SK-N-SH (cell line): ENCODE data around the gene TNK2. TPM values are rescaled to one million over a fixed set of nuclear protein-coding genes. Genes with fewer than 3 reads are reported as not detected.

Experiments
- CTCF ChIA-PET: fragments of 300-600, 350-600 bp; formaldehyde crosslinking; extraction: SDS; loops from one replicate; lab custom pipeline; 2021; lab: Yijun Ruan, JAX
- POLR2A ChIA-PET: fragments of 350-600 bp; sonication (Branson Sonifier 250); formaldehyde crosslinking; extraction: SDS; loops from one replicate; lab custom pipeline; 2020; ENCODE audit warnings: antibody characterized with exemption, inconsistent platforms; lab: Yijun Ruan, JAX
- DNase-seq: peaks from one replicate; pipeline ENCODE4 v3.0.0; 2012
- H2AFZ ChIP-seq: fragments of 200-600 bp; sonication (generic); 2 replicates; pipeline ENCODE4 v1.8.1; 2016; ENCODE audit warnings: antibody characterized with exemption, mild to moderate bottlenecking, low read depth
- H3F3A ChIP-seq: fragments of 200-600 bp; sonication (generic); replicated peaks from 2 replicates; pipeline ENCODE3; 2016; ENCODE audit warnings: antibody characterized with exemption, mild to moderate bottlenecking; ENCODE audit not compliant: insufficient read depth
- H3K27ac ChIP-seq, 2 experiments: fragments of 200-500 bp in 1 of 2; fragments of 200-600 bp in 1 of 2; sonication (Bioruptor generic) in 1 of 2; sonication (generic), shearing (Covaris generic) in 1 of 2; 2 replicates each; pipeline versions ENCODE4 v1.5.1 to v1.6.1; 2014 to 2016; ENCODE audit warnings: low read depth in 2 of 2, inconsistent platforms in 1 of 2, low read length in 1 of 2, mild to moderate bottlenecking in 1 of 2, mixed read lengths in 1 of 2
- H3K27me3 ChIP-seq: fragments of 200-600 bp; sonication (generic), shearing (Covaris generic); 2 replicates; pipeline ENCODE4 v1.6.1; 2016; ENCODE audit warnings: mixed run types; ENCODE audit not compliant: insufficient read depth
- H3K36me3 ChIP-seq, 2 experiments: fragments of 200-500 bp in 1 of 2; fragments of 200-600 bp in 1 of 2; sonication (Bioruptor generic) in 1 of 2; sonication (generic) in 1 of 2; replicated peaks in 1 of 2; 2 replicates each; pipeline versions ENCODE3 to v1.5.1; 2014 to 2016; ENCODE audit warnings: low read length in 1 of 2, mild to moderate bottlenecking in 1 of 2; ENCODE audit not compliant: insufficient read depth in 2 of 2, control insufficient read depth in 1 of 2
- H3K4me1 ChIP-seq, 2 experiments: fragments of 200-500 bp in 1 of 2; fragments of 200-600 bp in 1 of 2; sonication (Bioruptor generic) in 1 of 2; sonication (generic), shearing (Covaris generic) in 1 of 2; 2 replicates each; pipeline versions ENCODE4 v1.5.1 to v1.6.1; 2014 to 2016; ENCODE audit warnings: low read depth in 1 of 2, low read length in 1 of 2, mixed run types in 1 of 2; ENCODE audit not compliant: insufficient read depth in 2 of 2, control insufficient read depth in 1 of 2
- H3K4me2 ChIP-seq: fragments of 200-600 bp; sonication (generic), shearing (Covaris generic); 2 replicates; pipeline ENCODE4 v1.6.1; 2017; ENCODE audit warnings: mixed run types
- H3K4me3 ChIP-seq, 2 experiments: fragments of 200-500 bp in 1 of 2; fragments of 200-600 bp in 1 of 2; sonication (Bioruptor generic) in 1 of 2; sonication (generic), shearing (Covaris generic) in 1 of 2; 2 replicates each; pipeline versions ENCODE4 v1.5.1 to v1.8.1; 2014 to 2016; ENCODE audit warnings: low read depth in 2 of 2, inconsistent platforms in 1 of 2, low read length in 1 of 2, mild to moderate bottlenecking in 1 of 2, mixed read lengths in 1 of 2, moderate library complexity in 1 of 2
- H3K79me2 ChIP-seq: fragments of 200-600 bp; sonication (generic); 2 replicates; pipeline ENCODE4 v1.8.1; 2017; ENCODE audit warnings: mild to moderate bottlenecking; ENCODE audit not compliant: insufficient read depth
- H3K9ac ChIP-seq: fragments of 200-600 bp; sonication (generic); 2 replicates; pipeline ENCODE4 v1.6.1; 2017; ENCODE audit warnings: mixed run types
- H3K9me2 ChIP-seq: fragments of 200-600 bp; sonication (generic); 2 replicates; pipeline ENCODE4 v1.6.1; 2017; ENCODE audit warnings: mixed run types
- H3K9me3 ChIP-seq: fragments of 200-600 bp; sonication (generic); 2 replicates; pipeline ENCODE4 v1.6.1; 2017; ENCODE audit warnings: mixed run types, mild to moderate bottlenecking, moderate library complexity
- H4K20me1 ChIP-seq: fragments of 200-600 bp; sonication (generic); 2 replicates; pipeline ENCODE4 v1.6.1; 2017; ENCODE audit warnings: mild to moderate bottlenecking, mixed run types; ENCODE audit not compliant: insufficient read depth
- ELF1 ChIP-seq: IDR thresholded peaks from 2 replicates; pipeline ENCODE4 v1.4.0; 2012
- FOXM1 ChIP-seq: IDR thresholded peaks from 2 replicates; pipeline ENCODE4 v1.4.0; 2012; ENCODE audit warnings: low read depth, mild to moderate bottlenecking
- GATA2 ChIP-seq: sonication (generic); formaldehyde crosslinking; IDR thresholded peaks from 2 replicates; pipeline ENCODE4 v1.5.0; 2020; ENCODE audit warnings: mild to moderate bottlenecking, missing genetic modification reagents
- PBX3 ChIP-seq: IDR thresholded peaks from 2 replicates; pipeline ENCODE4; 2012
- RAD21 ChIP-seq: IDR thresholded peaks from 2 replicates; pipeline ENCODE4 v1.6.1; 2012; ENCODE audit warnings: mild to moderate bottlenecking, low read length
- REST ChIP-seq: IDR thresholded peaks from 2 replicates; pipeline ENCODE4 v1.6.1; 2012; ENCODE audit warnings: mild to moderate bottlenecking, low read depth, low read length, moderate library complexity
- RFX5 ChIP-seq: IDR thresholded peaks from 2 replicates; pipeline ENCODE4 v1.6.1; 2012; ENCODE audit warnings: mild to moderate bottlenecking, improper control_type of control experiment, low read length
- RXRA ChIP-seq: IDR thresholded peaks from 2 replicates; pipeline ENCODE4 v1.4.0; 2012; ENCODE audit warnings: low read depth, mild to moderate bottlenecking, borderline replicate concordance
- SIN3A ChIP-seq: IDR thresholded peaks from 2 replicates; pipeline ENCODE4 v1.6.1; 2012; ENCODE audit warnings: low read depth, mild to moderate bottlenecking, low read length, moderate library complexity, borderline replicate concordance
- ZBTB33 ChIP-seq: IDR thresholded peaks from 2 replicates; pipeline ENCODE4 v1.4.0; 2012; ENCODE audit warnings: low read depth, borderline replicate concordance
- WGBS: methylation state at CpG from one replicate; pipeline ENCODE4 v1.1.6; 2017; ENCODE audit warnings: low lambda C conversion rate; 5-methylcytosine and 5-hydroxymethylcytosine counted together
- polyA plus RNA-seq, 3 experiments: library from polyadenylated mRNA; depleted of rRNA; stranded (reverse); fragments of >200 nt; gene quantifications; 2 replicates each; pipeline ENCODE4 v1.2.3, GENCODE V29; 2012

TNK2 gene
- polyA plus RNA-seq, 1 of the 3 experiments (the other 2 are of a cell fraction), result 17.3 TPM

DNA sequence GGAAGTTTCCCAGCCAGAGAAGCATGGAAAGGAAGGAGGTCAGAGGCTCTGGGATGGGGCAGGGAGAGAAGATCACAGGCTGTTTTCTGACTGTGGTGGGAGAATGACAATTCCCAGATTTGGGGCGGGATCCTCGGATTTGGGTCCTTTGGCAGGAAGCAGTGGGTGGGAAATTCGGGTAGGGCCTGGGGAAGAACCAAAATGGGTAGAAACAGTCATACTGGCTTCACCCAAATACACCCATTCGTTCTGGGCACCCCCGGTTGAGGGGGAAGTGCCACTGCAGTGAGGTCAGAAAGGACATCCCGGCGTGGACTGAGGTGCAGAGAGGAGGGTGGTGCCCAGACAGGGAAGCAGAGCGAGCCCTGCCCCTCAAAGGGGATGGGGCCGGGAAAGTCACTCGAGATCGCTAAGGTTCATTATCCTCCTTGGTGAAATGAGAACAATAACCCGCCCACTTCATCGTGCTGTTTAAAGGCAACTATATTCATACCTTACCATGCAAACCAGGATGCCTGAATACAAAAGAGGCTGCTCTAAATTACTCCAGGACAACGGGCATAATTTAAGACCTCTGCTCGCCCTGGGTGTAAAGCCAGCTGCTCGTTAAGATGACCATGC, 28.8 kb downstream of the TNK2 start:
- Histone ChIP-seq H2AFZ (no peak overlapping the region), H3K4me1 (no peaks in the 10 kb centered on the region), H3K9ac (no peak overlapping the region), H3K4me2 (no peak overlapping the region), H3K27ac (no peak overlapping the region), H3F3A (no peaks in the 10 kb centered on the region), H3K9me3 (no peaks in the 10 kb centered on the region), H3K9me2 (no peaks in the 10 kb centered on the region), H3K4me3 (no peak overlapping the region), H3K79me2 (no peaks in the 10 kb centered on the region), H3K27me3 (no peaks in the 10 kb centered on the region), H3K36me3 (peaks cover 7 to 53% of the 10 kb centered on the region in 2 experiments), H4K20me1 (no peaks in the 10 kb centered on the region)
- no peak for DNase-seq
- ChIA-PET CTCF (interaction anchor here (0.8 to 1.0 kb wide), 3 partner anchors 10 to 20 kb away, joined by 3 to 4 read pairs (median 3); no protein-coding TSS in a partner anchor), POLR2A (no interaction called here)
- TF ChIP-seq RAD21 (no peak), REST (no peak), RXRA (no peak), RFX5 (no peak), GATA2 (no peak), PBX3 (no peak), FOXM1 (no peak)
- 94% methylated on average over 12 of the region's 16 CpGs for WGBS

- Histone ChIP-seq H3K9ac (no peak overlapping the region), H3F3A (no peaks in the 10 kb centered on the region), H2AFZ (no peak overlapping the region), H3K9me3 (no peaks in the 10 kb centered on the region), H3K79me2 (no peaks in the 10 kb centered on the region), H3K4me3 (no peak overlapping the region), H3K9me2 (no peaks in the 10 kb centered on the region), H3K4me1 (no peaks in the 10 kb centered on the region), H4K20me1 (no peaks in the 10 kb centered on the region), H3K36me3 (peaks cover 5 to 48% of the 10 kb centered on the region in 2 experiments), H3K4me2 (no peak overlapping the region), H3K27me3 (no peaks in the 10 kb centered on the region), H3K27ac (no peak overlapping the region)
- no peak for TF ChIP-seq SIN3A
- TF ChIP-seq ZBTB33, result no peak
- TF ChIP-seq RFX5, result no peak
- TF ChIP-seq ELF1, result no peak
- no peak for DNase-seq
- ChIA-PET CTCF (interaction anchor here (2.2 to 3.3 kb wide), 2 partner anchors 15 to 28 kb away, joined by 11 to 21 read pairs; no protein-coding TSS in a partner anchor), POLR2A (no interaction called here)
- WGBS, result 89% methylated on average over 18 of the region's 30 CpGs
Observed at GRCh38 chr3:195878424-195879274, 29.7 kb downstream of the TNK2 start.
